Inferior parietal cortex (tissue), 1 donor: ENCODE data around the gene USPL1.

Experiments
- DNase-seq: peaks from one replicate; pipeline ENCODE4 v3.0.0-alpha.2; 2016; ENCODE audit errors: extremely low spot score

USPL1 gene

GRCh38 chr13:30696278-30697176 lies 78.8 kb downstream of the USPL1 start:
- no peak for DNase-seq

GRCh38 chr13:30697177-30697953 lies 79.6 kb downstream of the USPL1 start:
- no peak for DNase-seq

- no peak for DNase-seq
These were observed 80.3 kb downstream of the USPL1 start for GRCh38 chr13:30697996-30698401.

- DNase-seq: no peak
These were observed 80.8 kb downstream of the USPL1 start for GRCh38 chr13:30698488-30699005.

GRCh38 chr13:30700364-30700763 lies 82.6 kb downstream of the USPL1 start:
- DNase-seq: no peak

GRCh38 chr13:30702006-30702405 lies 84.3 kb downstream of the USPL1 start:
- no peak for DNase-seq

GRCh38 chr13:30704596-30704995 lies 86.9 kb downstream of the USPL1 start:
- DNase-seq: no peak

GRCh38 chr13:30705680-30706079 lies 88.0 kb downstream of the USPL1 start:
- DNase-seq: no peak

GRCh38 chr13:30708541-30708940 lies 90.8 kb downstream of the USPL1 start:
- no peak for DNase-seq
